Measurements from ENCODE around the gene SLITRK2. TPM values are rescaled to one million over a fixed set of nuclear protein-coding genes. Genes with fewer than 3 reads are reported as not detected.

The SLITRK2 gene, protein sequence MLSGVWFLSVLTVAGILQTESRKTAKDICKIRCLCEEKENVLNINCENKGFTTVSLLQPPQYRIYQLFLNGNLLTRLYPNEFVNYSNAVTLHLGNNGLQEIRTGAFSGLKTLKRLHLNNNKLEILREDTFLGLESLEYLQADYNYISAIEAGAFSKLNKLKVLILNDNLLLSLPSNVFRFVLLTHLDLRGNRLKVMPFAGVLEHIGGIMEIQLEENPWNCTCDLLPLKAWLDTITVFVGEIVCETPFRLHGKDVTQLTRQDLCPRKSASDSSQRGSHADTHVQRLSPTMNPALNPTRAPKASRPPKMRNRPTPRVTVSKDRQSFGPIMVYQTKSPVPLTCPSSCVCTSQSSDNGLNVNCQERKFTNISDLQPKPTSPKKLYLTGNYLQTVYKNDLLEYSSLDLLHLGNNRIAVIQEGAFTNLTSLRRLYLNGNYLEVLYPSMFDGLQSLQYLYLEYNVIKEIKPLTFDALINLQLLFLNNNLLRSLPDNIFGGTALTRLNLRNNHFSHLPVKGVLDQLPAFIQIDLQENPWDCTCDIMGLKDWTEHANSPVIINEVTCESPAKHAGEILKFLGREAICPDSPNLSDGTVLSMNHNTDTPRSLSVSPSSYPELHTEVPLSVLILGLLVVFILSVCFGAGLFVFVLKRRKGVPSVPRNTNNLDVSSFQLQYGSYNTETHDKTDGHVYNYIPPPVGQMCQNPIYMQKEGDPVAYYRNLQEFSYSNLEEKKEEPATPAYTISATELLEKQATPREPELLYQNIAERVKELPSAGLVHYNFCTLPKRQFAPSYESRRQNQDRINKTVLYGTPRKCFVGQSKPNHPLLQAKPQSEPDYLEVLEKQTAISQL
- 0.52 TPM for total RNA-seq

- Histone ChIP-seq H3K4me1 (ENCODE audit: control insufficient read depth in 3 of 3, insufficient read depth in 3 of 3, low read length in 3 of 3) (no peaks in the 10 kb centered on the region), H3K9ac (ENCODE audit: low read depth in 1 of 3, low read length in 3 of 3) (no peak within 1 kb of the TSS), H3K4me3 (ENCODE audit: low read length in 3 of 3) (peak within 1 kb of the TSS in 1 of 3 donors; percentile 22), H3K36me3 (ENCODE audit: control insufficient read depth in 3 of 3, insufficient read depth in 3 of 3, low read length in 3 of 3) (no peaks in the 10 kb centered on the region), H3K9me3 (ENCODE audit: control insufficient read depth in 3 of 3, low read length in 3 of 3) (no peaks in the 10 kb centered on the region), H3K27me3 (ENCODE audit: control insufficient read depth in 3 of 3, insufficient read depth in 3 of 3, low read length in 3 of 3) (peaks cover 0 to 24% (median 11%) of the 10 kb centered on the region in 3 donors), H3K27ac (ENCODE audit: low read depth, low read length) (no peak within 1 kb of the TSS)
These were observed at the start of gene SLITRK2 for GRCh38 chrX:145817331-145818185. TSS of gene SLITRK2 (plus strand) at chrX:145817829. CDS start at chrX:145822426, 4,597 bp downstream.

GRCh38 chrX:145773006-145773405, 44.6 kb upstream of the SLITRK2 start:
- no peaks in the 10 kb centered on the region for H3K9me3 ChIP-seq (ENCODE audit: control insufficient read depth in 3 of 3, low read length in 3 of 3)
- no peaks in the 10 kb centered on the region for H3K4me1 ChIP-seq (ENCODE audit: control insufficient read depth in 3 of 3, insufficient read depth in 3 of 3, low read length in 3 of 3)
- H3K36me3 ChIP-seq (ENCODE audit: control insufficient read depth in 3 of 3, insufficient read depth in 3 of 3, low read length in 3 of 3) = no peaks in the 10 kb centered on the region
- H3K4me3 ChIP-seq (ENCODE audit: low read length in 3 of 3) = no peak overlapping the region
- H3K27me3 ChIP-seq (ENCODE audit: control insufficient read depth in 3 of 3, insufficient read depth in 3 of 3, low read length in 3 of 3) = no peaks in the 10 kb centered on the region
- no peak overlapping the region for H3K9ac ChIP-seq (ENCODE audit: low read depth in 1 of 3, low read length in 3 of 3)
- no peak overlapping the region for H3K27ac ChIP-seq (ENCODE audit: low read depth, low read length)

DNA sequence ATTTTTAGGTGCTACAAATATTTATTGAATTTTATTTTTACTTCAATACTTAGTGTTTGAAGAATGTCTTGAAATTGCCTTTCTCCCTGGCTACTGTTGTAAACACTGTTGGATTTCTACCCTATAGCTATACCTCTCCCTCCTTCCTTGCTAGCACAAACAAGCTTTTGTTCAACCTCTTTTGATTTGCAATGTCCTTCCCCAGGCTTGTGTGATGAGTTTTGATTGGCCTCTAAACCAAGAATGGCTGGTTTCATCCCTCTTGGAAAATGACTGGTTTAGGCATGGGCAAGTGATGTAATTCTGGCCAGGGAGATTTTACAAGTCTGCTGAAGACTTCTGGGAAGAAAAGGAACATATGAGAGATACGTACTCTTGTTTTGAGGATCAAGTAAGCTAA, 25.3 kb upstream of the SLITRK2 start:
- Histone ChIP-seq H3K27me3 (ENCODE audit: control insufficient read depth in 3 of 3, insufficient read depth in 3 of 3, low read length in 3 of 3) (no peaks in the 10 kb centered on the region), H3K9me3 (ENCODE audit: control insufficient read depth in 3 of 3, low read length in 3 of 3) (no peaks in the 10 kb centered on the region), H3K4me1 (ENCODE audit: control insufficient read depth in 3 of 3, insufficient read depth in 3 of 3, low read length in 3 of 3) (no peaks in the 10 kb centered on the region), H3K9ac (ENCODE audit: low read depth in 1 of 3, low read length in 3 of 3) (no peak overlapping the region), H3K36me3 (ENCODE audit: control insufficient read depth in 3 of 3, insufficient read depth in 3 of 3, low read length in 3 of 3) (no peaks in the 10 kb centered on the region), H3K4me3 (ENCODE audit: low read length in 3 of 3) (no peak overlapping the region), H3K27ac (ENCODE audit: low read depth, low read length) (no peak overlapping the region)

DNA sequence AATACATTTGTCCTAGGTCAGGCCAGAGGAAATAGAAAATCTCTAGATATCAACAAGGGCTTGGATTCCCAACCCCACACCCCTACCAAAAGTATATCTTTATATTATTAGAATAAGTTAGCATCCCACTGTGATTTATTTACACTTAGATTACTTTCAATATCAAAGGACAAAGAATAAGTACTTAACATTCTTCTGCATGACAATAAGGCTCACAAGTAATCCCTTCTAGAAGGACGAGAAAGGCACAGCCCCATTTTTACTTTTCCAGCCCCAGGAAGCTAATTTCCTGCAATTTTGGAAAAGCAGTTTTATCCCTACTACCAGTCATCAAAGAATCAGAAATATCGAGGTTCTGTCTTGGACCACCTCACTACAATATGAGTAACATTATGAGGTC, 14.1 kb upstream of the SLITRK2 start:
- Histone ChIP-seq H3K9ac (ENCODE audit: low read depth in 1 of 3, low read length in 3 of 3) (no peak overlapping the region), H3K27me3 (ENCODE audit: control insufficient read depth in 3 of 3, insufficient read depth in 3 of 3, low read length in 3 of 3) (no peaks in the 10 kb centered on the region), H3K4me1 (ENCODE audit: control insufficient read depth in 3 of 3, insufficient read depth in 3 of 3, low read length in 3 of 3) (no peaks in the 10 kb centered on the region), H3K4me3 (ENCODE audit: low read length in 3 of 3) (no peak overlapping the region), H3K9me3 (ENCODE audit: control insufficient read depth in 3 of 3, low read length in 3 of 3) (no peaks in the 10 kb centered on the region), H3K36me3 (ENCODE audit: control insufficient read depth in 3 of 3, insufficient read depth in 3 of 3, low read length in 3 of 3) (no peaks in the 10 kb centered on the region), H3K27ac (ENCODE audit: low read depth, low read length) (no peak overlapping the region)

- Histone ChIP-seq H3K4me3 (ENCODE audit: low read length in 3 of 3) (no peak overlapping the region), H3K27me3 (ENCODE audit: control insufficient read depth in 3 of 3, insufficient read depth in 3 of 3, low read length in 3 of 3) (peaks cover 0 to 5% (median 4%) of the 10 kb centered on the region in 3 donors), H3K9ac (ENCODE audit: low read depth in 1 of 3, low read length in 3 of 3) (no peak overlapping the region), H3K27ac (ENCODE audit: low read depth, low read length) (no peak overlapping the region), H3K4me1 (ENCODE audit: control insufficient read depth in 3 of 3, insufficient read depth in 3 of 3, low read length in 3 of 3) (no peaks in the 10 kb centered on the region), H3K9me3 (ENCODE audit: control insufficient read depth in 3 of 3, low read length in 3 of 3) (no peaks in the 10 kb centered on the region), H3K36me3 (ENCODE audit: control insufficient read depth in 3 of 3, insufficient read depth in 3 of 3, low read length in 3 of 3) (no peaks in the 10 kb centered on the region)
These were observed 4.5 kb upstream of the SLITRK2 start for GRCh38 chrX:145813081-145813480.

DNA sequence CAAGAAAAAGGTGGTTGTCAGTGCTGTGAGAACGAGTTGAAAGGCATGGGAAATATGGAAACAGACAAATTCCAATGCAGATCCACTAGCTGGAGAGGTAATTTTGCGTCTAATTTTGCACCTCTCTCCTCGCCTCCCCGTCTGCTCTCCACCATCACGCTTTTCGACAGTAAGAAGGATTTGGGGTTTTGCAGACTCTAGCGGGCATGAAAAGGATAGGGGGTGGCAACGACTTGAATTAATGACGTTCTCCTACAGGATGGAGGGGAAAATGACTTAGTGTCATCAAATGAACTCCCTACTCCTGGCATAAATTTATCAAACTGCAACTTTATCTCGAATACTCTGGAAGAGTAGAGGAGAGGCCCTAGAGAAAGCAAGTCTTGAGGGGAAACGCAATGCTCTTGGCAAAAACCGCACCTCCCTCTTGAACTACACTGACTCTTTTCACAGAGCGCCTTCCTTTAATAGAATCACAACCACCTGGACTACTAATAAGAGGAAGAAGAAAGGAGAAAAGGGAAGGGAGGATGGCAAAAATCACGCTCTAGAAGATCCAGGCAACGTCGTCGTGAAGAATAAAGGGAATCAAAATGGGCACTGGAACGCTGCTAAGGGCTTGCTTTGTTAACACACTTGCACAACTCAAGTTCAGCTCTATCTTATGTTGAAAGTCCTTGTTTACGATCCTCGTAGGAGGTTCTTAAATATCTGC, 871 bp upstream of the SLITRK2 start:
- no peaks in the 10 kb centered on the region for H3K36me3 ChIP-seq (ENCODE audit: control insufficient read depth in 3 of 3, insufficient read depth in 3 of 3, low read length in 3 of 3)
- H3K27ac ChIP-seq (ENCODE audit: low read depth, low read length) = no peak overlapping the region
- H3K4me3 ChIP-seq (ENCODE audit: low read length in 3 of 3) = no peak overlapping the region
- no peak overlapping the region for H3K9ac ChIP-seq (ENCODE audit: low read depth in 1 of 3, low read length in 3 of 3)
- no peaks in the 10 kb centered on the region for H3K9me3 ChIP-seq (ENCODE audit: control insufficient read depth in 3 of 3, low read length in 3 of 3)
- no peaks in the 10 kb centered on the region for H3K4me1 ChIP-seq (ENCODE audit: control insufficient read depth in 3 of 3, insufficient read depth in 3 of 3, low read length in 3 of 3)
- H3K27me3 ChIP-seq (ENCODE audit: control insufficient read depth in 3 of 3, insufficient read depth in 3 of 3, low read length in 3 of 3) = peaks cover 0 to 24% (median 9%) of the 10 kb centered on the region in 3 donors

DNA sequence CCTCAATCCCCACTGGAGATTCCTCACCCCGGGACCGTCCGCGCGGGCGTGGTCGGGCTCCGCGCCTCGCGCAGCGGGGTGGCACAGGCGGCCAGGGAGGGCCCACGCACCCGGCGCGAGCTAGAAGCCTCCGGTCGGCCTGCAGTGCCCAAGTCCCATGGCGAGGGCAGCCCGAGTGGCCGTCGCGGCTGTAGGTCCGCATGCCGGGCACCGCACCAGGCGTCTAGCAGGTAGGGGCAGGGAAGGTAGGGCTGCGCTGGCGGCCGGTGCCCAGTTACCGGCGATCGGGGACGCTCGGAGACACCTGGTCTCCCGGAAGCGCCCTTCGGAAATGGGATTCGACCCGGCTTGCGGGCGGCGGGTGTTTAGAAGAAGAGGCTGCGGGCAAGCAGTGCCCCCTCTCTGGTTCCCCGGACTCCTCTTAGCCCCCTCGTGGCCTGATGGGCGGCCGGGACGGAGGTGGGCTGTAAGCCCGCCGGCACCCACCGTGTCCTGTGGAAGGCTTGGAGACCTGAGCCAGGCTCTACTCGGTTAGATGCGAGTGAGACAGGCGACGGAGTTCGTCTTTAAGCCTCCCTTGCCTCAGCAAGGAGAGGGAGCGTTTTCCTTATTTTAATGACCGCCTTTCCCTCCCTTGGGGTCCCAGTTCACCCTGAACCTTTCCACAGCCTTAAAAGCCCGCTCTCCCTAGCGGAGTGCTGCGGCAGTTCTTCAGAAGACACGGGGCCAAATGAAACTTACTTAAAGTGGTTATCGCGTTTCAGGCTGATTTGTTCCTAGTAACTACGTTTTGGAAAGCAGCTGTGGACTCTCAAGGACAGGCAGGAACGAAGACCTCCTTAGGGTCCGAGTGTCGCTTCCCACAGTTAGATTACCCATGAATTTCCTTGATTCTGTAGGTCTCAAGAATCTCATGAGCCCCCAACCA, 821 bp downstream of the SLITRK2 start:
- Histone ChIP-seq H3K27me3 (ENCODE audit: control insufficient read depth in 3 of 3, insufficient read depth in 3 of 3, low read length in 3 of 3) (peaks cover 3 to 28% (median 14%) of the 10 kb centered on the region in 3 donors), H3K27ac (ENCODE audit: low read depth, low read length) (no peak overlapping the region), H3K36me3 (ENCODE audit: control insufficient read depth in 3 of 3, insufficient read depth in 3 of 3, low read length in 3 of 3) (no peaks in the 10 kb centered on the region), H3K4me3 (ENCODE audit: low read length in 3 of 3) (peak overlapping the region in 1 of 3 donors; percentile 23), H3K4me1 (ENCODE audit: control insufficient read depth in 3 of 3, insufficient read depth in 3 of 3, low read length in 3 of 3) (no peaks in the 10 kb centered on the region), H3K9me3 (ENCODE audit: control insufficient read depth in 3 of 3, low read length in 3 of 3) (no peaks in the 10 kb centered on the region), H3K9ac (ENCODE audit: low read depth in 1 of 3, low read length in 3 of 3) (no peak overlapping the region)

- no peak overlapping the region for H3K4me3 ChIP-seq (ENCODE audit: low read length in 3 of 3)
- H3K9me3 ChIP-seq (ENCODE audit: control insufficient read depth in 3 of 3, low read length in 3 of 3) = no peaks in the 10 kb centered on the region
- H3K36me3 ChIP-seq (ENCODE audit: control insufficient read depth in 3 of 3, insufficient read depth in 3 of 3, low read length in 3 of 3) = no peaks in the 10 kb centered on the region
- peaks cover 3 to 28% (median 14%) of the 10 kb centered on the region in 3 donors for H3K27me3 ChIP-seq (ENCODE audit: control insufficient read depth in 3 of 3, insufficient read depth in 3 of 3, low read length in 3 of 3)
- no peak overlapping the region for H3K27ac ChIP-seq (ENCODE audit: low read depth, low read length)
- no peak overlapping the region for H3K9ac ChIP-seq (ENCODE audit: low read depth in 1 of 3, low read length in 3 of 3)
- H3K4me1 ChIP-seq (ENCODE audit: control insufficient read depth in 3 of 3, insufficient read depth in 3 of 3, low read length in 3 of 3) = no peaks in the 10 kb centered on the region
These were observed 3.2 kb downstream of the SLITRK2 start for GRCh38 chrX:145820825-145821224.

Data from skeletal muscle tissue (tissue), 4 donors.